HG03432 (cell line): ENCODE data around the gene MAEA.
"Not testable (repeated sequence)": the region's sequence is repeated elsewhere in the genome, so short reads cannot be mapped to it uniquely, and the experiment has no call there.

Experiments
- ATAC-seq: cut with Tn5 transposase; IDR thresholded peaks from one replicate; pipeline ENCODE4 v1.9.1; 2021; ENCODE audit warnings: mild to moderate bottlenecking, moderate library complexity; ENCODE audit not compliant: unreplicated experiment

Gene MAEA

DNA sequence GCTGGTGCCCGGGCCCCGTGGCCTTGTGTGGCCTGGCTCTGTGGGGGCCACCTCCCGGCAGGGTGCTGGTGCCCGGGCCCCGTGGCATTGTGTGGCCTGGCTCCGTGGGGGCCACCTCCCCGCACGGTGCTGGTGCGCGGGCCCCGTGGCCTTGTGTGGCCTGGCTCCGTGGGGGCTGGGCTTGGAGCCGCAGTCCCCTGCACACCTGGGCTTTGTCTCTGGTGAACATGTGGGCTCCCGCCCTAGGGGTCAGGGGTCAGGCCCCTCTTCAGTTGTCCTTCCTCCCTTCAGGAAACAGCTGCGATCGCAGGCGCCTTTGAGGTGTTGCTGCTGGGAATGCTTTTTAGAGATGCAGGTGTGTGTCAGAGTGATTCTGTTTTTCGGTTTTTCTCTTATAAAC is 74.5 kb downstream of the MAEA start:
- ATAC-seq = no peak

GRCh38 chr4:1364748-1365147 is 75.1 kb downstream of the MAEA start:
- no peak for ATAC-seq

GRCh38 chr4:1365271-1366178 is 75.8 kb downstream of the MAEA start:
- no peak for ATAC-seq

GRCh38 chr4:1366371-1367229 is 76.9 kb downstream of the MAEA start:
- ATAC-seq = no peak

GRCh38 chr4:1367230-1367935 is 77.7 kb downstream of the MAEA start:
- no peak for ATAC-seq

DNA sequence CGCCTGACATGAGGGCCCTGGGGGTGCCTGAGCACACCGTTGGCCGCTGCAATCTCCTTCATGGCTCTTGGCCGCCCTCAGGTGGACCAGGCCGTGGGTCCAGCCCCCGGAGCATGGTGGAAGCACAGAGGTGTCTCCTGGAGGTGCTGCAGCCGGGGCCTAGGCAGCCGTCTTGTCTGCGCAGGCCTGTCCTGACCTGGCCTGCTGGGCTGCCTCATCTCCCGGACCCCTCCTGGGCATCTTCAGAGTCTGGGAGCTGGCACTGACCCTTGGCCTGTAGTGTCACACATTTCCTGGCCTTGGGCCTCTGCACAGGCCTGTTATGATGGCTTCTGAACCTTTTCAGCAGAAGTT is 78.2 kb downstream of the MAEA start:
- no peak for ATAC-seq

DNA sequence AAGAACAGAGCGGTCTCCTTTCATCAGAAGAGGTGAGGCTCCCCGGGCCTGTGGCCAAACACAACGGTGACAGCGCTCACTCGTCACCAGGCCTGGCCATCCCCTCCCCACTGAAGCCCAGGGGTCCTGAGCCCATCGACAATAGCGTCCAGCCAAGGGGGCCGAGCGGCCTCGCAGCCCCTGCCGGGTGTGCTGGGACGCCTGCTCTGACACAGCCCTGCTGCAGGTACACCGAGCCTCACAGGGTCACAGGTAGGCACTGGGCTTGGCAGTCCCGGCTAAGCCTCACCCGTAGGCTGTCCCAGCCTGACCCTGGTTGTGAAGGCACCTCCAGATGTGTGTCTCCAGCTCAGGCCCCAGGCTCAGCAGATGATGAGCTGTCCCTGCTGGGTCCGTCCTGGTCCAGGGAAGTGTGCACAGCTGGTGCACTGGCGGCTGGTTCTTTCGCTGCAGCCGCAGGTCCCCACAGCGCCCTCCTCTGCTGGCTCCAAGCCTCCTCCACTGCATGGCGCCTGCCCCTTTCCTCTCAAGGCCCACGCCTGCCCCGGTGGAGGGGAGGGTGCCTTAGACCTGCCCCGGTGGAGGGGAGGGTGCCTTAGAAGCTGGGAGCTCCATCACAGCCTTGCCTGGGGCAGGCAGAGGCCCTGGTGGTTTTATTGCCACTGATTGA is 78.9 kb downstream of the MAEA start:
- no peak for ATAC-seq

GRCh38 chr4:1369091-1369450 is 79.4 kb downstream of the MAEA start:
- no peak for ATAC-seq

GRCh38 chr4:1369479-1370079 is 79.9 kb downstream of the MAEA start:
- ATAC-seq = no peak

GRCh38 chr4:1370321-1371124 is 80.8 kb downstream of the MAEA start:
- ATAC-seq = no peak

GRCh38 chr4:1371176-1372165 is 81.8 kb downstream of the MAEA start:
- ATAC-seq = no peak

DNA sequence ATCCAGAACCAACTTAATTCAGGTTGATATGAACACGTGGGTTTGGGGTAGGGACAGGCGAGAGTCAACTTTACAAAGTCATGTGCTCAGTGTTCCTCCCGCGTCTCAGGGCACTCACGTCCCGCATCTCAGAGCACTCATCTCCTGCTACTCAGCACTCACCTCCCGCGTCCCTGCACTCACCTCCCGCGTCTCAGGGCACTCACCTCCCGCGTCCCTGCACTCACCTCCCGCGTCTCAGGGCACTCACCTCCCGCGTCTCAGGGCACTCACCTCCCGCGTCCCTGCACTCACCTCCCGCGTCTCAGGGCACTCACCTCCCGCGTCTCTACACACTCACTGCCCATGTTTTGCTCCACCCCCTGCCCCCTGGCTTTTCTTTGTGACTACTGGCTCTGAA is 82.9 kb downstream of the MAEA start:
- not testable (repeated sequence) for ATAC-seq

- no peak for ATAC-seq
These were observed 84.4 kb downstream of the MAEA start for GRCh38 chr4:1373892-1374705.

- no peak for ATAC-seq
These were observed 85.0 kb downstream of the MAEA start for GRCh38 chr4:1374706-1375045.

DNA sequence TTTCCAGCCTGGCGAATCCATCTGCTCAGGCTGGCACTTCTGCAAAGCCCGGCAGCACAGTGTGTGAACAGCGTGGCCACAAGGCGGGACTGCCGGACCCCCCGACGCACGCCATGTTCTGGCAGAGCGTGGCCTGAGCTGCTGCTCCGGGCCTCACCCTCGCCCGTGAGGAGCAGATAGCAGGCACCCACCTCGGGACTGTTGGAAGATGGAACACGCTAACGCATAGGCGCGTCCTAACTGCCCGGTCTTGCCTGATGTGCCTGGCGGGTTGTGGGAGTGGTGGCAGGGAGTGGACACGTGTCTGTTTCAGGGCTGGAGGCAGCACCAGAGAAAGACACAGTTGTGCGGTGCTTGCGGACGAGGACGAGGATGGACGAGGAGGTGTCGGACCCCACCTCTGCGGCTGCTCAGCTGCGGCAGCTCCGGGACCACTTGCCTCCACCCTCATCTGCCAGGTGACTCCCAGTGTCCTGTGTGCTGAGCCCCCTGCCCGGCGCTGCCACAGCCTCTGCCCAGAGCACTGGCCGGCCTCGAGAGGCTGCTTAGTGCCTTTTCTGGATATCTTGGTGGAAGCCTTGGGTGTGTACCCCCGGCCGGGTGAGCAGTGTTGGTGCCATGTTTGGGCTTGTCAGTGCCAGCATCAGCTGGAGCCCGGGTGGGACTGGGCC is 85.5 kb downstream of the MAEA start:
- no peak for ATAC-seq

GRCh38 chr4:1375761-1376322 is 86.2 kb downstream of the MAEA start:
- no peak for ATAC-seq

DNA sequence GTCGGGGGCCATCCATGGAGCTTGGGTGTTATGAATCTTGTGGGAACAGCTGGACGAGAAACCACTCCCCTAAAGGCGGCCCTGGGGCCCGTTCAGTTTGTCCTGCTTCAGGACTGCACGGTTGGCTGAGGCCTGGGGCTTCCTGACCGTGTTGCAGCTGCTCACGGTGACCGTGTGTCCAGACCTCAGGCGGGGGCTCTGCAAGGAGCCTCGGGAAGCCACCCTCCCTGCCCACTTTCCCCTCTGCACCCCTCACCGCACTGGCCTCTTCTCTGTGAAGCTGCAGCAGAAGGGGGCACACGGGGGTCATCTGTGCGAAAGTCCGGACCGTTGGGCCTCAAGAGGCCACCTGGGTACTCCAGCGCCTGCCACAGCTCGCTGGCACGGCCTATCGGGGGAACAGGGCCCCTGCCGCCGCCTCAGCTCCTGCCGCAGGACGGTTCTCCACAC is 86.7 kb downstream of the MAEA start:
- ATAC-seq = no peak
